Measurements from ENCODE around the gene LRRC49. TPM values are rescaled to one million over a fixed set of nuclear protein-coding genes. Genes with fewer than 3 reads are reported as not detected.

LRRC49 gene
- total RNA-seq, 1 experiment from 2014 or later = 7.4 TPM

- CTCF ChIA-PET = no interaction called here
These were observed 55.0 kb downstream of the LRRC49 start for GRCh38 chr15:70947351-70948335.

More at GRCh38 chr15:70947351-70948335, 55.0 kb downstream of the LRRC49 start:
- no peaks in the 10 kb centered on the region for H3K27me3 ChIP-seq (ENCODE audit: insufficient read depth, low read length)
- H3K4me2 ChIP-seq (ENCODE audit: low read length) = no peak overlapping the region
- no peaks in the 10 kb centered on the region for H4K20me1 ChIP-seq (ENCODE audit: insufficient read depth)
- H3K9me2 ChIP-seq (ENCODE audit: insufficient read depth) = no peaks in the 10 kb centered on the region
- no peak overlapping the region for H3K27ac ChIP-seq (ENCODE audit: low read depth, low read length)
- intact Hi-C loops (cut with micrococcal nuclease) = no loop called here
- ChIA-PET POLR2A (no interaction called here), RAD21 (ENCODE audit: low non-redundant PET in 1 of 2, low total read pairs in 2 of 2, uncharacterized antibody in 2 of 2, unreplicated experiment in 2 of 2) (interaction anchor here in 1 of 2 experiments (0.6 kb wide), 1 partner anchor 479 kb away, joined by 3 read pairs; no protein-coding TSS in a partner anchor)
- no peak for TF ChIP-seq SP1 (IDR thresholded peaks at IDR 0.05; ENCODE audit: low read depth)
- no peak for TF ChIP-seq MAX (IDR thresholded peaks at IDR 0.05)
- no peak for TF ChIP-seq POLR2A (IDR thresholded peaks at IDR 0.05; ENCODE audit: borderline replicate concordance, extremely low read depth, insufficient read depth, insufficient read length)
- TF ChIP-seq ATF3 (IDR thresholded peaks at IDR 0.05) = no peak
- no peak for TF ChIP-seq REST (IDR thresholded peaks at IDR 0.05; ENCODE audit: low read depth)
- TF ChIP-seq JUND (IDR thresholded peaks at IDR 0.05) = no peak
- TF ChIP-seq POLR2AphosphoS5 (IDR thresholded peaks at IDR 0.05; ENCODE audit: low read depth, low read length) = no peak
- no peak for TF ChIP-seq CBX3 (IDR thresholded peaks at IDR 0.05; ENCODE audit: low read depth)
- no peak for TF ChIP-seq SRF (IDR thresholded peaks at IDR 0.05; ENCODE audit: low read depth)
- no peak for TF ChIP-seq EZH2phosphoT487 (IDR thresholded peaks at IDR 0.05; ENCODE audit: borderline replicate concordance)
- TF ChIP-seq ZFX (IDR thresholded peaks at IDR 0.05) = no peak
- TF ChIP-seq CTCF (IDR thresholded peaks at IDR 0.05 in 2 of 3, conservative IDR thresholded peaks at IDR 0.05 in 1 of 3; ENCODE audit: borderline replicate concordance in 1 of 3, insufficient read depth in 1 of 3, low read depth in 2 of 3, low read length in 2 of 3) = no peak
- TF ChIP-seq CEBPB (IDR thresholded peaks at IDR 0.05; ENCODE audit: low read depth) = no peak
- TF ChIP-seq SIN3A (IDR thresholded peaks at IDR 0.05; ENCODE audit: low read depth) = no peak
- TF ChIP-seq EGR1 (IDR thresholded peaks at IDR 0.05; ENCODE audit: low read depth) = no peak
- no peak for TF ChIP-seq YY1 (IDR thresholded peaks at IDR 0.05; ENCODE audit: extremely low read depth, insufficient replicate concordance, low read depth, low read length)
- peaks cover 0 to 9% of the 10 kb centered on the region in 2 experiments; a peak in 2 of 4 replicates for H3K4me1 ChIP-seq (ENCODE audit: control insufficient read depth in 1 of 2, insufficient read depth in 2 of 2, low read length in 2 of 2)
- no peaks in the 10 kb centered on the region for H3K9me3 ChIP-seq (ENCODE audit: control insufficient read depth in 1 of 2, insufficient read depth in 1 of 2, low read depth in 1 of 2, low read length in 2 of 2)
- H2AFZ ChIP-seq (ENCODE audit: low read depth, low read length, poor library complexity, severe bottlenecking) = no peak overlapping the region
- ATAC-seq (no peak), DNase-seq (ENCODE audit: low read depth, low spot score) (no peak)
- no TSS peak for BruUV-seq (replicated peaks)
- no peak overlapping the region for H3K9ac ChIP-seq (ENCODE audit: low read length)
- no peak overlapping the region for H3K4me3 ChIP-seq (replicated peaks in 1 of 2; ENCODE audit: low read depth in 1 of 2, low read length in 2 of 2)
- no peaks in the 10 kb centered on the region for H3K36me3 ChIP-seq (ENCODE audit: control insufficient read depth in 1 of 2, insufficient read depth in 2 of 2, low read length in 2 of 2)
- H3K79me2 ChIP-seq (ENCODE audit: insufficient read depth, low read length) = no peaks in the 10 kb centered on the region
